ENCODE measurements around the gene MS4A8. TPM values are rescaled to one million over a fixed set of nuclear protein-coding genes. Genes with fewer than 3 reads are reported as not detected.
"Not testable (repeated sequence)": the region's sequence is repeated elsewhere in the genome, so short reads cannot be mapped to it uniquely, and the experiment has no call there.

MS4A8 gene
- total RNA-seq = 0.53 TPM
- polyA plus RNA-seq = not detected

- no peaks in the 10 kb centered on the region for H3K36me3 ChIP-seq (ENCODE audit: insufficient read depth)
- DNase-seq (ENCODE audit: extremely low spot score) = no peak
- 7% methylated on average over 2 of the region's 2 CpGs for WGBS
- no peak within 1 kb of the TSS for H3K27ac ChIP-seq (ENCODE audit: low read depth)
- H3K4me3 ChIP-seq (ENCODE audit: low read depth, low read length) = no peak within 1 kb of the TSS
- H3K4me1 ChIP-seq (ENCODE audit: insufficient read depth) = no peaks in the 10 kb centered on the region
Observed at GRCh38 chr11:60699284-60699691, at the start of gene MS4A8. TSS of gene MS4A8 (plus strand) at chr11:60699612. CDS start at chr11:60700861, 1,249 bp downstream.

GRCh38 chr11:60657888-60658287, 41.5 kb upstream of the MS4A8 start:
- WGBS = 89% methylated on average over 4 of the region's 4 CpGs
- DNase-seq (ENCODE audit: extremely low spot score) = no peak

GRCh38 chr11:60658409-60658808, 41.0 kb upstream of the MS4A8 start:
- peak; percentile 3 for DNase-seq (ENCODE audit: extremely low spot score)
- Histone ChIP-seq H3K27ac (ENCODE audit: low read depth) (no peak overlapping the region), H3K4me3 (ENCODE audit: low read depth, low read length) (no peak overlapping the region), H3K4me1 (ENCODE audit: insufficient read depth) (no peaks in the 10 kb centered on the region), H3K36me3 (ENCODE audit: insufficient read depth) (no peaks in the 10 kb centered on the region)
- WGBS = 90% methylated on average over 1 of the region's 1 CpG

More at GRCh38 chr11:60657888-60658287, 41.5 kb upstream of the MS4A8 start:
- Histone ChIP-seq H3K4me3 (ENCODE audit: low read depth, low read length) (no peak overlapping the region), H3K36me3 (ENCODE audit: insufficient read depth) (no peaks in the 10 kb centered on the region), H3K4me1 (ENCODE audit: insufficient read depth) (no peaks in the 10 kb centered on the region), H3K27ac (ENCODE audit: low read depth) (no peak overlapping the region)

GRCh38 chr11:60672255-60672654, 27.2 kb upstream of the MS4A8 start:
- no peak overlapping the region for H3K27ac ChIP-seq (ENCODE audit: low read depth)
- no peaks in the 10 kb centered on the region for H3K4me1 ChIP-seq (ENCODE audit: insufficient read depth)
- H3K4me3 ChIP-seq (ENCODE audit: low read depth, low read length) = no peak overlapping the region
- DNase-seq (ENCODE audit: extremely low spot score) = no peak
- no peaks in the 10 kb centered on the region for H3K36me3 ChIP-seq (ENCODE audit: insufficient read depth)
- 84% methylated on average over 3 of the region's 3 CpGs for WGBS

- H3K4me3 ChIP-seq (ENCODE audit: low read depth, low read length); H3K27ac ChIP-seq (ENCODE audit: low read depth); H3K36me3 ChIP-seq (ENCODE audit: insufficient read depth); H3K4me1 ChIP-seq (ENCODE audit: insufficient read depth); DNase-seq (ENCODE audit: extremely low spot score): not testable (repeated sequence)
- 90% methylated on average over 2 of the region's 2 CpGs for WGBS
Observed at GRCh38 chr11:60678231-60678630, 21.2 kb upstream of the MS4A8 start.

GRCh38 chr11:60679879-60680278, 19.5 kb upstream of the MS4A8 start:
- Histone ChIP-seq H3K36me3 (ENCODE audit: insufficient read depth) (no peaks in the 10 kb centered on the region), H3K4me1 (ENCODE audit: insufficient read depth) (no peaks in the 10 kb centered on the region), H3K27ac (ENCODE audit: low read depth) (no peak overlapping the region), H3K4me3 (ENCODE audit: low read depth, low read length) (no peak overlapping the region)
- no peak for DNase-seq (ENCODE audit: extremely low spot score)

GRCh38 chr11:60680455-60681119, 18.8 kb upstream of the MS4A8 start:
- Histone ChIP-seq H3K36me3 (ENCODE audit: insufficient read depth) (no peaks in the 10 kb centered on the region), H3K27ac (ENCODE audit: low read depth) (no peak overlapping the region), H3K4me3 (ENCODE audit: low read depth, low read length) (no peak overlapping the region), H3K4me1 (ENCODE audit: insufficient read depth) (no peaks in the 10 kb centered on the region)
- 68% methylated on average over 3 of the region's 3 CpGs for WGBS
- DNase-seq (ENCODE audit: extremely low spot score) = no peak

GRCh38 chr11:60684541-60684848, 14.9 kb upstream of the MS4A8 start:
- 90% methylated on average over 2 of the region's 2 CpGs for WGBS
- not testable (repeated sequence) for H3K27ac ChIP-seq (ENCODE audit: low read depth); H3K4me1 ChIP-seq (ENCODE audit: insufficient read depth); DNase-seq (ENCODE audit: extremely low spot score); H3K4me3 ChIP-seq (ENCODE audit: low read depth, low read length); H3K36me3 ChIP-seq (ENCODE audit: insufficient read depth)

- Histone ChIP-seq H3K27ac (ENCODE audit: low read depth) (no peak overlapping the region), H3K36me3 (ENCODE audit: insufficient read depth) (no peaks in the 10 kb centered on the region), H3K4me3 (ENCODE audit: low read depth, low read length) (no peak overlapping the region), H3K4me1 (ENCODE audit: insufficient read depth) (no peaks in the 10 kb centered on the region)
- 76% methylated on average over 5 of the region's 5 CpGs for WGBS
- DNase-seq (ENCODE audit: extremely low spot score) = no peak
Observed at GRCh38 chr11:60691661-60692060, 7.8 kb upstream of the MS4A8 start.

GRCh38 chr11:60699936-60700335, 524 bp downstream of the MS4A8 start:
- 93% methylated on average over 5 of the region's 5 CpGs for WGBS
- Histone ChIP-seq H3K4me3 (ENCODE audit: low read depth, low read length) (no peak overlapping the region), H3K4me1 (ENCODE audit: insufficient read depth) (no peaks in the 10 kb centered on the region), H3K27ac (ENCODE audit: low read depth) (no peak overlapping the region), H3K36me3 (ENCODE audit: insufficient read depth) (no peaks in the 10 kb centered on the region)
- no peak for DNase-seq (ENCODE audit: extremely low spot score)

- Histone ChIP-seq H3K36me3 (ENCODE audit: insufficient read depth) (no peaks in the 10 kb centered on the region), H3K27ac (ENCODE audit: low read depth) (no peak overlapping the region), H3K4me1 (ENCODE audit: insufficient read depth) (no peaks in the 10 kb centered on the region), H3K4me3 (ENCODE audit: low read depth, low read length) (no peak overlapping the region)
- WGBS = 56% methylated on average over 14 of the region's 14 CpGs
- peak; percentile 23 for DNase-seq (ENCODE audit: extremely low spot score)
Observed at GRCh38 chr11:60700689-60701468, 1.5 kb downstream of the MS4A8 start.

- Histone ChIP-seq H3K4me1 (ENCODE audit: insufficient read depth) (no peaks in the 10 kb centered on the region), H3K4me3 (ENCODE audit: low read depth, low read length) (no peak overlapping the region), H3K36me3 (ENCODE audit: insufficient read depth) (no peaks in the 10 kb centered on the region), H3K27ac (ENCODE audit: low read depth) (no peak overlapping the region)
- 69% methylated on average over 4 of the region's 4 CpGs for WGBS
- DNase-seq (ENCODE audit: extremely low spot score) = no peak
Observed at GRCh38 chr11:60701469-60701818, 2.0 kb downstream of the MS4A8 start.

GRCh38 chr11:60703374-60703773, 4.0 kb downstream of the MS4A8 start:
- Histone ChIP-seq H3K36me3 (ENCODE audit: insufficient read depth) (no peaks in the 10 kb centered on the region), H3K27ac (ENCODE audit: low read depth) (no peak overlapping the region), H3K4me3 (ENCODE audit: low read depth, low read length) (no peak overlapping the region), H3K4me1 (ENCODE audit: insufficient read depth) (no peaks in the 10 kb centered on the region)
- no peak for DNase-seq (ENCODE audit: extremely low spot score)
- WGBS = 87% methylated on average over 12 of the region's 12 CpGs

GRCh38 chr11:60705895-60706294, 6.5 kb downstream of the MS4A8 start:
- DNase-seq (ENCODE audit: extremely low spot score) = no peak
- no peaks in the 10 kb centered on the region for H3K4me1 ChIP-seq (ENCODE audit: insufficient read depth)
- H3K36me3 ChIP-seq (ENCODE audit: insufficient read depth) = no peaks in the 10 kb centered on the region
- H3K4me3 ChIP-seq (ENCODE audit: low read depth, low read length) = no peak overlapping the region
- no peak overlapping the region for H3K27ac ChIP-seq (ENCODE audit: low read depth)
- whole genome bisulfite sequencing = 75% methylated on average over 5 of the region's 5 CpGs

Data from urinary bladder (tissue), 4 donors.